Skin of body (tissue), 2 donors: Measurements from ENCODE around the gene DCDC2B. TPM values are rescaled to one million over a fixed set of nuclear protein-coding genes. Genes with fewer than 3 reads are reported as not detected.

Source experiments
- DNase-seq: peaks from one replicate; lab custom pipeline; 2025; lab: John Stamatoyannopoulos, UW
- total RNA-seq: library from RNA; depleted of rRNA; stranded (reverse); fragments of >200 nt; gene quantifications from one replicate; pipeline ENCODE4 v1.2.3, GENCODE V29; 2014

DCDC2B gene
- total RNA-seq, 1 donor from 2014 or later = not detected

DNA sequence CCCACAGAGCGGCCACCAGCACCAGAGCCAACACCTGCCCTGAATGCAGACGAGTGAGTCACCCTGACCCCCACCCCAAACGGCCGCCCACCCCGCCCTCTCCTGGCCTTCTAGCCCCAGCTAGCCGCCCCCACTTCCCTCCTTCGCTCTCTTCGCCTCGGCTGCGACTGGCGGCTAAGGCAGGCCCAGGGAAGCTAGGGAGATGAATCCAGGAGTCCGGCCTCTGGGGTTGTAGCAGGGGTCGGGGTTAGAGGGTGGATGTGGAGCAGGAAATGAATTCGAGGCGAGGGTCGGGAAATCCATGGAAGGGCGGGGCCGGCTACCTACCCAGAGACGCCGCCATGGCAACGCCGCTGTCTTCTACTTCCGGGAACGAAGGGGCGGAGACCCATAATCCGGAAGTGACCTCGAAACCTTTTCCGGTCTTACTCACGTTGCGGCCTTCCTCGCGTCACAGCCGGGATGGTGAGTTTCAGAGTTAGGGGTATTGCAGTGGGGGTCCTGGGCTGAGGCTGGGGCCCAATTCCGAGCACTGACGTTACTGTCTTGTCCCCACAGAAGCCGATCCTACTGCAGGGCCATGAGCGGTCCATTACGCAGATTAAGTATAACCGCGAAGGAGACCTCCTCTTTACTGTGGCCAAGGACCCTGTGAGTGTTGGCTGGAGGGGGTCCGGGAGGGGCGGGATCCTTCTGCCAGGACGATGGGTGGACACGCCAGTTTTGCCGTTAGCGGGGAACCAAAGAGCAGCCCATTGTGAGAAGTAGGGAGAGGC, 13.3 kb downstream of the DCDC2B start, which contains the start of the genes EIF3I and TMEM234:
Gene EIF3I (plus strand): TSS at position 428 of the 776 bp plus-strand sequence. CDS start 35 bp downstream, at position 463.
Gene TMEM234 (minus strand): TSS at position 374 of the 776 bp plus-strand sequence. CDS start 31 bp downstream, at position 343.
- peak; percentile 95 for DNase-seq

DNA sequence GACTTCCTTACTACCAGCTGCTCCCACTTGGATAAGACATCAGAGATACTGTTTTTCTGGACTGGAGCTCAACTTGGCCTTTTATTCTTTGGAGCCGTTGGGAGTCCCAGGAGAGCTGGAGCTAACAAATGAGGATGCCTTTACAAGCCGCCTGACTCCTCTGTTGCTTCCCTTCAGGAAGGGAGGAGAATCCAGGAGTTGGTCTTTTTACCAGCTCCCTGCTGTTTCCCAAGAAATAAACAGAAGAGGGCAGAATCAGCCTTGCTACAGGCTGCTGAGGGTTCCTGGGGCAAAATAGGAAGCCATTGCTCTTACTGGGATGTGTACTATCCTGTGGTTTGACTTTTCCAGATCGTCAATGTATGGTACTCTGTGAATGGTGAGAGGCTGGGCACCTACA, 14.8 kb downstream of the DCDC2B start:
- no peak for DNase-seq

DNA sequence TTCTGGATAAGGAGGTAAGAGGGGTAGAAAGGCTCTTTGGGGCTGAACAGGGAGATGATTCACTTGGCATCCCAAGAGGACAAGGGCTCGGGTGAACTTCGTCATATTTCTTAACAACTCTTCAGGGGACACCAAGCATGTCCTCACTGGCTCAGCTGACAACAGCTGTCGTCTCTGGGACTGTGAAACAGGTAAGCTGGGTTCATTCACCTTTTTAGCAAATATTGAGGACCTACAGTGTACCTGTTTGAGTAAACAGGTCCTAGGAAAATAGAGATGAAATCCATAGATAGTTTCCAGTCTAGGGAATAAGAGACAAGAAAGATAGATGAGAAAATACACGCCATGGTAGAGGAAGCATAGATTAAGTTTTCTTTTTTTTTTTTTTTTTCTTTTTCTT, 15.4 kb downstream of the DCDC2B start:
- no peak for DNase-seq

DNA sequence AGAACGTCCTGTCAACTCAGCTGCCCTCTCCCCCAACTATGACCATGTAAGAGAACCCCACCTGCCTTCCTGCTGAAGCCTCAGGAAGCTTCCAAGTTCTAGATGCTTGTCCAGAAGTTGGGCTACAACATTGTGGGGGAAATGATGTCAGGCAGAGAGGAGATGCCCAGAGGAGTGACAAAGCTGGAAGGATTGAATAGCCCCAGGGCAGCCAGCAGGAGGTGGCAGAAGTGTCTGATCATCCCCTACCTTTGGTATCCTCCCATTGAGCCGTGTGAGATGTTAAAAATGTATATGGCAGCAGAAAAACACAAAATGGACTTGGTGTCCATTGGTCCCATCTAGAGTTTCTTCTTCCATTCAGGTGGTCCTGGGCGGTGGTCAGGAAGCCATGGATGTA, 19.9 kb downstream of the DCDC2B start:
- no peak for DNase-seq

DNA sequence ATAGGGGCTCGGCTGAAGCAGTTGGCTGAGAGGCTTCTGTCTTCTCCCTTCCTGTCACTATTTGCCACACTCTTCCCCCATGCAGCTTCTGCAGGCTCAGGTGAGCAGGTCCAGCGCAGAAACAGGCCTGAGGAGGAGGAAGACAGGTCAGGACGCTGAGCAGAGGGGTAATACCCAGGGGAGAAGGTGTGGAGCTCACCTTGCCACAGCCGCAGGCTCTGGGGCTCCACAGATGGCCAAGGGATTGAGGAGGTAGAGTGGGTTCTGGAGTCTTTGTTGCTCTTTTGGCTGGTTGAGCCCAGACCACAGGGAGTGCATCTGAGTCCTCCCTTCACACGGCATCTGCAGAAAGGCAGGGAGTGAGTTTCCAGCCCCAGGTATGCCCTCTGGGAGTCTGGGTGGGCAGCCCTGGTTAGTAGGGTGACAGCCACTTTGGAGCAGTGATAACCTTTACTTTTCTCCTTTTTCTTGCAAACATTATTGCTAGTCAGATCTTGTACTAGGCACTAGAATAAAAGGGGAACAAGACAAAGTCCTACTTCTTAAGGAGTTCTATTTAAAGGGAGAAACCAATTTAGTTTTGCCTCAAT, 23.0 kb downstream of the DCDC2B start:
- DNase-seq = no peak

DNA sequence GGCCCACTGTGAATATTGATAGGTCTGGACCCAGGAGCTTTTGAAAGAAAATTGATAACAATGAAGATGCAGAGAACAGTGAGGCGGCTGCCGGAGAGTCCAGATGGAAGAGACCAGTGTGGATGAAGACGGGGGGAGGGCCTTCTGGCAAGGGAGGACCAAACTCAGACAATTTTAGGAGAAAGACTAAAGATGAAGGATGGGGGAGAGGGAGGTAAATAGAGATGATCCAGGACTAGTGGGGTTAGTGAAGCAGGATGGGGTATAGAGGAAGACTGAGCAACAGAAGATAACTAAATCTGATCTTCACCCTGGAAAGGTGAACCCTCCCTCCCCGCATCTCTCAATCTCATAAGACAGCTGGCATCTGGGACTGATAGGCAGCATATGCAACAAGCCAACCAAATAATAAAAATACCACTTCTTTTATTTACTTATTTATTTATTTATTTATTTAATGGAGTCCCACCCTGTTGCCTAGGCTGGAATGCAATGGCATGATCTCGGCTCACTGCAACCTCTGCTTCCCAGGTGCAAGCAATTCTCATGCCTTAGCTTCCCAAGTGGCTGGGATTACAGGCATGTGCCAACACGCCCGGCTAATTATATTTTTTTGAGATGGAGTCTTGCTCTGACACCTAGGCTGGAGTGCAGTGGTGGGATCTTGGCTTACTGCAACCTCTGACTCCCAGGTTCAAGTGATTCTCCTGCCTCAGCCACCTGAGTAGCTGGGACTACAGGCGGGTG, 23.8 kb downstream of the DCDC2B start:
- DNase-seq = no peak

DNA sequence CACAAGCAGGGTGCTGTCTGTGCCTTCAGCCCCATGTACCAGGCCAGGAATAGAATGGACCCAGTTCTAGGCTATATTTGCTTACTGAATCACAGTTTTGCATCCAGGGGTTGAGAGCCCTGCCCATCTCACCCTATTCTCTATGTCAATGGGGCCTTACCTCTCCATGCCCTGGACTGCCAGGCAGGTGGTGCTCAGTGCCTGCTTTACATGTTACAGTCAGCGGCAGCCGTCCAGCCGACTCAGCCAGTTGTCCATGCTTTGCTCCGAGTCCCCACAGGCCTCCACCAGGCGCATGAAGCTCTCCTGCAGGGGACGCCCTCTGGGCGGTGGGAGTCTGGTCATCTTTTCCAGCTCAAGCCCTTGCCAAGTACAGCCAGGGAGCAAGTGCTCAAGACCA, 25.9 kb downstream of the DCDC2B start:
- no peak for DNase-seq

DNA sequence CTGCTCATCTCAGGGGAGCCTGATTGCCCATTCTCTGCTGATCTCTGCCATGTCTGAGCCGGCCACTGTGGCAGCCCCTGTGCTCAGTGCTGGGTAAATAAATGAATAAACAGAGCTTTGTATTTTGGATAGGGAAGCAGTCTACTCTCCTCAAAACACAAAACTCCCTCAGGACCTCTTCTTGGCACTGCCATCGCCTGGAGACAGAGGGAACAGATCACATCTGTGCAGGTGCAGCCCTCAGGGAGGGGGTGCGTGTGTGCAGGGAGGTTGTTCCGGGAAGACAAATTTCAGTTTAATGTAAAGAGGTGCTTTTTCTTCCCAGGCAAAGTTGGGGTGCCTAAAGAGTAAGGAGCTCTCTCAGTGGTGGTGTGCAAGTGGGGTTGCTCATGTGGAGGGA, 30.4 kb downstream of the DCDC2B start:
- DNase-seq = no peak

DNA sequence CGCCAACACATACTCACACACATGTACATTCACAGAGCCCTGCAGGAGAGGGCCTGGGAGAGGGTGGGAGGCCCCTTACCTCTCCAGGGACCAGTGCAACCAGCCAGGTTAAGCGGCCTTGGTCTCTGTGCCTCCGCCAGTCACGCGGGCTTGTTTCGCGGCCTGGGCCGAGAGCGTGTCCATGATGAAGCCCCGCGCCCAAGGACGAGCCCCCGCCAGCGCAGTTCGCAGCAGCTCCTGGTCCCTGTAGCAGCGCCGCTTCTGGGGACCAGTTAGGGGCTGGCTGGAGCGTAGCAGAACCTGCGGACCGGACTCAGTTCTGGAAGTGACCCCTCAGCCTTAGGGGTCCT, 30.9 kb downstream of the DCDC2B start:
- no peak for DNase-seq

DNA sequence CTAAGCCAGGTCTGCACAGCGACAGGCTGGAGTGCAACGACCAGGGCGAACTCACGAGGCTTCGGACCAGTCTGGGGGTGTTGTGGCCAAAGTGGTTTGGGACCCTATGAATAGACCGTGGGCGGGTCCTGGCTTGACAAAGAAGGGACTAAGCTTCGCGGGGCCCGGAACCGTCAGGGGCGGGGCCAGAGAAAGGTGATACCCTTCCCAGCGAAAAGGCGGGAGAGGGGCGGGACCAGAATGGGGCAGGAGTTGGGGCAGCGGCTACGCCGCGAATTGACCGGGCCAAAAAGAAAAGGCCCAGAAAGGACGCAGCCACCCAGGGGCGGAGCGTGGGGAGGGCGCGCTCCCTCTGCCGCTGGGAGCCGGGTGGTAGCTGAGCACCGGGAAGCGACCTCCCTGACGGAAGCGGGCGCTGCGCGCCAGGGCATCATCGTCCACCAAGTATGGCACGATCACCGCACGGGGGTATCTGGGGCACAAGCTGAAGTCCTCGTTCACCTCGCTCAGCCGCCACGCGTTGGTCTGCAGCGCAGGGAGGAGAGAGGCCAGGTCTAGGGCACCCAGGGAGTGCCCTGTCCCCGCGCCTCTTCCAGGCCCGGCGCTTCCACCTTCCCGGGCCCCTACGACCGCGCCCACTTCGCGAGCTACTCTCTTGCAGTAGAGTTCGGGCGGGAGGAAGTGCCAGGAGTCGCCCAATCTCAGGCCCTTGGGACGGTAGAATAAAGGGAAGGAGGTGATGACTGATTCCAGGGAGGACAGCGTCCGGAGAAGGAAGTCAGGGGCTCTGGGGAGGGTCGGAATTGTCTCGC, 31.5 kb downstream of the DCDC2B start:
- DNase-seq = peak; percentile 20

DNA sequence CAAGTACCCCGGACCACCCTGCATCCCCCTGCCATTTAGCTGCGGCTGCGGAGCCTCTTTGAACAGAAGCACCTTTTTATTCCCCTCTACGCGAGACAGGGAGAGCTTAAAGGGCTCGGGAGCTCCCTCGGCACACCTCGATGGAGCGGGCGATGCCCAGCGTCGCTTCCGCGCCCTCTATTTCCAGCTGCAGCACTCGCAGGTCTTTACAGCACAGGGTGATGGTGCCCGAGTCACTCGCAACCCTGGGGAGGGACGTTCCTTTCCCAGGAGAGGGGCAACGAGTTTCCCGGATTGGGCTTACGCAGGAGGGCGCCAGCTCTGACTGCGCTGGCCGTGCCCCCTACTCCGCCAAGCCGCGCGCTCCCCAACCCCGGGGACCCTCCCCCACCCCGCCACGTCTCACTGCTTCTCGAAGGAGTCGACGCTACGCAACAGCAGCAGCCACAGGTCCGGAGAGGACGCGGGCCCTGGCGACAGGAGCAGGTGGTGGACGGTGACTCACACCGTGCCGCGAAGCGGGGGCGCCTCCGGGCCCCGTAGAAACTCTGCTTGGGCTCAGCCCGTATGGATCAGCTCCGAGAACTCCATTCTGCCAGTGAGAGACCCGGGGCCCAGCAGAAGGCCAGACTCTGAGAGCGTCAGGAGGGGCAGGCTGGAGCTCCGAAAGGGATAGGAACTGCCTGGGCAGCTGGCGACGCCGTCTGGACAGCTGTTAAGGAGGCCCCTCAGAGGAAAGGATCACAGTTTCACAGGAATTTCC, 32.3 kb downstream of the DCDC2B start:
- DNase-seq = no peak

DNA sequence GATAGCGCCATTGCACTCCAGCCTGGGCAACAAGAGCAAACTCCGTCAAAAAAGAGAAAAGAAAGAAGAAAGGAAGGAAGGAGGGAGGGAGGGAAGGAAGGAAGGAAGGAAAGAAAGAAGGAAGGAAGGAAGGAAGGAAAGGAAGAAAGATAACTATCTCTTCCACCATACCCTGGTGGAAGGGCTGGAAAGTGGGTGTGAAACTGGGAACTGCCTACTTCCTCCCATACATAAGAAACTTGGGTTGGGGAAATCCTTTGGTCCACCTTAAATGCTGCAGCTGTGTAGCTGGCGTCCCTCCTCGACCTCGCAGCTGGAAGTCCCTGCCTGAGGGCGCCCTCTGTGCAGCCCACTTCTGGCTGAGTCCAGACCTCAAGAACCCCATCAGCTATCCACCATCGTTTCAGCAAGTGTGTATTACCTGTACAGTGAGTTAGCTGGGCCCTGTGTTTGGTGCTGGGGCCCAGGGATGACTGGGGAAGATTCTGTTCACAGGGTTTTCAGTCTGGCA, 33.5 kb downstream of the DCDC2B start:
- DNase-seq = no peak

DNA sequence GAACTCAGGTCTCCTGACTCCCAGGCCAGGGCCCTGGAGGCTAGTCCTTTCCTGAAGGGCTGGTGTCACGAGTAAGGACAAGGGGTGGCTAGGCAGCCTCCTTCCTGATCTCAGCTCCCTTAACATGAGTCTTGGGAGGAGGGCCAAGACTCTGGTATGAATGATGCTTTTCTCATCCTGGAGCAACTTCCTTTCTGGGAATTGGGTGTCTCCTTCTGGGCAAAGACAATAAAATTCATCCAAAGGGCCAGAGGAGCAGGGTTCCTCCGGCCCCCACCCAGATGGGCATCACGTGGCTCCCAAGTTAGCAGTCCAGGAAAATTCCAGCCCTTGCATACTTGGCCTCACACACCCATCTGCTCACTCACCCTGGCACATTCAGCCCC, 38.0 kb downstream of the DCDC2B start, which contains the start of gene FAM167B:
Gene FAM167B (plus strand): TSS at position 335 of the 386 bp plus-strand sequence. CDS start 200 bp downstream, outside the sequence.
- DNase-seq = peak; percentile 24

DNA sequence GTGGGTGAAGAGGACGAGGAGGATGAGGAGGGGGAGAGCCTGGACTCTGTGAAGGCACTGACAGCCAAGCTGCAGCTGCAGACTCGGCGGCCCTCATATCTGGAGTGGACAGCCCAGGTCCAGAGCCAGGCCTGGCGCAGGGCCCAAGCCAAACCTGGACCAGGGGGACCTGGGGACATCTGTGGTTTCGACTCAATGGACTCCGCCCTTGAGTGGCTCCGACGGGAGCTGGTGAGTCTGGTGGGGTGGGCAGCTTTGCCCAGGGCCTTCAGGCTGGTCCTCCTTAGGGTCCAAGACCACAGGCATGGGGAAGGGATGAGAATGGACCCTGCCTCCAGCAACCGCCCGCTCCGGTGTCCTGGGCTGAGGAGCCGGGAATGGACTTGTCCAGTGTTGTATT, 38.6 kb downstream of the DCDC2B start:
- no peak for DNase-seq

DNA sequence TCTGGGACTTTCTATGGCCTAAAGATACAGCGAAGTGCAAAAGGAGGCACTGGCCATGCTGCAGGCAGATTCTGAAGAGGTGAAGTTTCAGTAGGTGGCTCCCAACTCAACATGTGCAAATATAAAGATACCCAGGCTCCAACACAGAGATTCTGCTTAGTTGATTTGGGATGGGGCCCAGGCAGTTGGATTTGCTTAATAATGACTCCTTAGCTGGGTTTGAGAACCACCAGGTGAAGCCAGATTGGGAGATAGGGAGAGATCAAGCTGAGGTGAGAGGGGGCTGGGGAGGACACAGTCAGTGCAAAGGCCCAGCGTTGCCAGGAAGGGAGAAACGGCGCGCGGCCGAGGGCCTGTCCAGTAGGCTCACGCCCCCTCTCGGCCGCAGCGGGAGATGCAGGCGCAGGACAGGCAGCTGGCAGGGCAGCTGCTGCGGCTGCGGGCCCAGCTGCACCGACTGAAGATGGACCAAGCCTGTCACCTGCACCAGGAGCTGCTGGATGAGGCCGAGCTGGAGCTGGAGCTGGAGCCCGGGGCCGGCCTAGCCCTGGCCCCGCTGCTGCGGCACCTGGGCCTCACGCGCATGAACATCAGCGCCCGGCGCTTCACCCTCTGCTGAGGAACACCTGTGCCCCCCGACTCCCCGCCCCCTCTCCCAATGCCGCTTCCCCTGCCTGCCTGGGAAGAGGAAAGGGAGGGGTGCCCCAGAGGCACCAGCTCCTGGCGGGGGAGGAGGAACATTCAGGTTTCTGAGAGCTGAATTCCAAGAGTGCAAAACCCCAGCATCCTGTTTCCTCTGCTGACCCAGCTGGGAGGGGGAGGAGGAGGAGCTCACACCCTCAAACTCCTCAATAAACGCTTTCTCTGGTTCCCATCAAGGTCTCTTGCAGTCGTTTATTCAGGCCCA, 39.3 kb downstream of the DCDC2B start:
- DNase-seq = no peak

DNA sequence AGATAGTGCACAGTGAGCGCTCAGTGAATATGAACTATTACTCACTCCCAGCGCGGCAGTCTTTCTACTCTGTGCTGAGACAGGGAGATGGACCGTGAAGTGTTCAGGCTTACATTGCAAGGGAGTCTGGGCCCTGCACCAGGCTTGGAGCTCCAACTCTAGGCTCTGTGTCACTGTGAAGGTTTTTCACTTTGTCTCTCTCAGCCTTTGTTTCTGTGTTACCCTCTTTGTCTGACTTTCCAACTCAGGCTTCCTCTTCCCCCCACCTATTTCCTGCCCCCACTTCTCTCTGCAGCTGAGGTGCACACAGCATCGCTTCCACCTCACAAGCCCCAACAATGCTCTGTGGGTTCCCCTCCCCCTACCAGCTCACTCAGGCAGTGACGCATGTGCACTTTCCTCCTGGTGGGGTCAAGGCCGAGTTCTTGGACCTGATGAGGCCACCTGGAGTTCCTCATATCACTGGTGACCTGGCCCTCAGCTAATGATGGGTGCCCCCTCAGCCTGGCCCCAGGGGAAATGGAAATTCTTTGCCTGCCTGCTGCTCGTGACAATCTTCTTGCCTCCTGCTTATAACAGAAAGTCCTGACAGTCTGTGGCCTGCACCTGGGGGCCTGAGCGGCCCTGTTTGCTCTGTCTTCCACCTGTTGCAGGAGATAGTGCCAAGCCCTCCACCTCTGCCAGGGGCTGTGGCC, 41.1 kb downstream of the DCDC2B start:
- no peak for DNase-seq

DNA sequence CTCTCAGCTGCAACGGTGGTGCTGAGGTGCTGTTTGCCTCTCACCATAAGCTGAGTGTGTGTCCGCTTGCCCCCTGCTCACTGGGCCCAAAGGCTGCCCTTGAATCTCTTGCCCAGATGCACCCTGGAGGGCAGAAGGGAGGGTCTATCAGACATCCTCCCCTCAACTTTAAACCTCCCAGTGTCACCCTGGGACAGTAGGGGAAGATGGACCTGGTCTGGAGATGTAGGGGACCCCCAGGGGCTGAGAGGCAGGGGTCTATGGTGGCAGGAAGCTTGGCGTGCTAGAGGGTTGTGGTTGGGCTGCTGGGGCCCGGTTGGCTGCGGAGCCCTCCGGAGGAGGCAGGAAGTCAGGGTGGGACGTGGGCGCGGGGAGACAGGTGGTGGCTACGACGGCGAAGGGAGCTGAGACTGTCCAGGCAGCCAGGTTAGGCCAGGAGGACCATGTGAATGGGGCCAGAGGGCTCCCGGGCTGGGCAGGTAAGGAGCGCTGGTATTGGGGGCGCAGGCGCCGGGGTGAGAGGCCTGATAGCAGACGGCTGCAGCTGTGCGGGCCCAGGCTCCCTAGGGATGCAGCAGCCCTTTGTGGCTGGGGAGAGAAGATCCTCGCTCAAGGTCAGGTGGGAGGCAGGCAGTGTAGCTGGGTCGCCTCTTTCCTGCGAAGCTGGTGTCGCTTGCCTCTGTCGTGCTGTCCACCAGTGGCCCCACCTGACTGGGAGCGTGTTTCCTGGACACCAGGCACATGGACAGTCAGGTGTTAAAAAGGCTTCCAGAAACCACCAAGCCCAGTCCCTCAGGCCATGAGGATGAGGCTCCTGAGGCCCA, 42.2 kb downstream of the DCDC2B start, which contains the start of gene LCK:
Gene LCK (plus strand): TSS at position 373 of the 824 bp plus-strand sequence. CDS start 23,065 bp downstream, outside the sequence.
- no peak for DNase-seq
